HEK293 (cell line): ENCODE data around the gene SH3BP5.

Source experiments
- CTCF ChIA-PET: fragments of 350-600 bp; formaldehyde crosslinking; extraction: SDS; loops from one replicate; lab custom pipeline; 2021; ENCODE audit warnings: antibody characterized with exemption; lab: Yijun Ruan, JAX
- POLR2A ChIA-PET: fragments of 300-600 bp; formaldehyde crosslinking; extraction: SDS; loops from one replicate; lab custom pipeline; 2020; ENCODE audit warnings: antibody characterized with exemption, inconsistent platforms; lab: Yijun Ruan, JAX
- H3K27ac ChIP-seq: fragments of 200-500 bp; sonication (Bioruptor generic); 2 replicates; pipeline ENCODE4 v1.5.1; 2014; ENCODE audit warnings: low read depth, low read length, control low read depth, inconsistent platforms; ENCODE audit errors: extremely low read depth
- H3K36me3 ChIP-seq, 2 experiments: fragments of 200-500 bp in 1 of 2; sonication (Bioruptor generic) in 1 of 2; 1 replicate in 1 of 2; 2 replicates in 1 of 2; pipeline ENCODE4 v1.5.1; 2014 to 2017; ENCODE audit warnings: inconsistent platforms in 2 of 2, low read length in 2 of 2; ENCODE audit not compliant: control insufficient read depth in 2 of 2, insufficient read depth in 1 of 2
- H3K4me1 ChIP-seq: fragments of 200-500 bp; sonication (Bioruptor generic); 2 replicates; pipeline ENCODE4 v1.5.1; 2014; ENCODE audit warnings: mild to moderate bottlenecking, low read length, inconsistent platforms; ENCODE audit not compliant: control insufficient read depth, insufficient read depth
- H3K4me3 ChIP-seq: 2 replicates; pipeline ENCODE4 v1.5.1; 2011; ENCODE audit warnings: low read depth, mild to moderate bottlenecking, control low read depth, low read length, moderate library complexity
- H3K9me3 ChIP-seq: fragments of 200-500 bp; sonication (Bioruptor generic); 2 replicates; pipeline ENCODE4 v1.5.1; 2014; ENCODE audit warnings: low read depth, low read length, inconsistent platforms; ENCODE audit not compliant: control insufficient read depth, insufficient read depth
- ATF2 ChIP-seq: fragments of 450-650 bp; formaldehyde crosslinking; IDR thresholded peaks from 2 replicates; pipeline ENCODE4 v1.5.1; 2016; ENCODE audit warnings: missing biosample characterization, missing genetic modification characterization, low read depth
- CTCF ChIP-seq: fragments of 450-650 bp; formaldehyde crosslinking; IDR thresholded peaks from 2 replicates; pipeline ENCODE4 v1.5.1; 2016; ENCODE audit warnings: missing biosample characterization, missing genetic modification characterization
- REST ChIP-seq: fragments of 450-650 bp; formaldehyde crosslinking; IDR thresholded peaks from 2 replicates; pipeline ENCODE4 v1.5.1; 2016; ENCODE audit warnings: missing biosample characterization, missing genetic modification characterization
- ZBTB11 ChIP-seq: fragments of 450-650 bp; formaldehyde crosslinking; conservative IDR thresholded peaks from 2 replicates; pipeline ENCODE4 v1.5.1; 2016; ENCODE audit warnings: low read depth, missing biosample characterization, missing genetic modification characterization
- ZNF112 ChIP-seq: fragments of 450-650 bp; formaldehyde crosslinking; IDR thresholded peaks from 2 replicates; pipeline ENCODE4 v1.5.0; 2017; ENCODE audit warnings: missing biosample characterization, missing genetic modification characterization
- ZNF23 ChIP-seq: fragments of 450-650 bp; formaldehyde crosslinking; IDR thresholded peaks from 2 replicates; pipeline ENCODE4 v1.5.1; 2016; ENCODE audit warnings: missing biosample characterization, missing genetic modification characterization, borderline replicate concordance
- ZNF645 ChIP-seq: fragments of 450-650 bp; formaldehyde crosslinking; IDR thresholded peaks from 2 replicates; pipeline ENCODE4; 2016; ENCODE audit warnings: missing biosample characterization, missing genetic modification characterization

The SH3BP5 gene

GRCh38 chr3:15319136-15319535, 13.2 kb downstream of the SH3BP5 start:
- ChIA-PET CTCF (interaction anchor here (0.7 to 2.3 kb wide), 2 partner anchors 49 to 51 kb away, joined by 3 to 14 read pairs; no protein-coding TSS in a partner anchor), POLR2A (interaction anchor here (0.7 kb wide), 1 partner anchor 9 kb away, joined by 5 read pairs; no protein-coding TSS in a partner anchor)
- H3K4me1 ChIP-seq, result peaks cover 16% of the 10 kb centered on the region

More at GRCh38 chr3:15319136-15319535, 13.2 kb downstream of the SH3BP5 start:
- Histone ChIP-seq H3K36me3 (no peaks in the 10 kb centered on the region), H3K9me3 (no peaks in the 10 kb centered on the region), H3K27ac (no peak overlapping the region)
- TF ChIP-seq ATF2 (no peak), ZNF112 (tag by site-specific recombination) (no peak), ZNF645 (tag by site-specific recombination) (no peak), ZBTB11 (no peak), REST (tag by site-specific recombination) (no peak), ZNF23 (no peak), CTCF (tag by site-specific recombination) (no peak)
- TF ChIP-seq, all 188 proteins: peak for 0
- no peak overlapping the region for H3K4me3 ChIP-seq
